CD4-positive, alpha-beta T cell treated with Interleukin-6 at 100 ng/mL for 8 hours (primary cell): ENCODE measurements around the gene CFAP410.

ENCODE experiments used
- DNase-seq: peaks from one replicate; pipeline ENCODE4 v3.0.0-alpha.2; 2020; ENCODE audit warnings: mixed read lengths, low spot score

Gene CFAP410

GRCh38 chr21:44330698-44331097, 8.5 kb downstream of the CFAP410 start:
- DNase-seq: no peak

GRCh38 chr21:44329971-44330681, 9.1 kb downstream of the CFAP410 start:
- no peak for DNase-seq

GRCh38 chr21:44329086-44329889, 9.9 kb downstream of the CFAP410 start:
- no peak for DNase-seq

GRCh38 chr21:44328242-44328895, 10.8 kb downstream of the CFAP410 start:
- no peak for DNase-seq

GRCh38 chr21:44327603-44327974, 11.6 kb downstream of the CFAP410 start:
- DNase-seq: no peak

- DNase-seq: no peak
These were observed 12.2 kb downstream of the CFAP410 start for GRCh38 chr21:44326716-44327602.

GRCh38 chr21:44326272-44326647, 12.9 kb downstream of the CFAP410 start:
- no peak for DNase-seq

- DNase-seq: no peak
These were observed 13.6 kb downstream of the CFAP410 start for GRCh38 chr21:44325386-44326271.

- DNase-seq: no peak
These were observed 14.4 kb downstream of the CFAP410 start for GRCh38 chr21:44324854-44325107.

GRCh38 chr21:44324106-44324853, 14.9 kb downstream of the CFAP410 start:
- DNase-seq: no peak

GRCh38 chr21:44323591-44323990, 15.6 kb downstream of the CFAP410 start:
- no peak for DNase-seq

- DNase-seq: no peak
These were observed 16.4 kb downstream of the CFAP410 start for GRCh38 chr21:44322621-44323325.

GRCh38 chr21:44321846-44322450, 17.2 kb downstream of the CFAP410 start:
- no peak for DNase-seq

- DNase-seq: no peak
These were observed 18.3 kb downstream of the CFAP410 start for GRCh38 chr21:44320847-44321246.

GRCh38 chr21:44319407-44320065, 19.7 kb downstream of the CFAP410 start:
- no peak for DNase-seq

GRCh38 chr21:44318489-44319285, 20.5 kb downstream of the CFAP410 start:
- no peak for DNase-seq

- no peak for DNase-seq
These were observed 21.3 kb downstream of the CFAP410 start for GRCh38 chr21:44317871-44318270.

GRCh38 chr21:44317241-44317782, 21.9 kb downstream of the CFAP410 start:
- DNase-seq: no peak
